ENCODE measurements around the gene MTMR10.

Gene MTMR10

GRCh38 chr15:30956216-30957124, 35.0 kb downstream of the MTMR10 start:
- TF ChIP-seq EZH2 (IDR thresholded peaks at IDR 0.05; ENCODE audit: borderline replicate concordance, low read depth, low read length, severe bottlenecking), result no peak
- TF ChIP-seq, protein P1, sequence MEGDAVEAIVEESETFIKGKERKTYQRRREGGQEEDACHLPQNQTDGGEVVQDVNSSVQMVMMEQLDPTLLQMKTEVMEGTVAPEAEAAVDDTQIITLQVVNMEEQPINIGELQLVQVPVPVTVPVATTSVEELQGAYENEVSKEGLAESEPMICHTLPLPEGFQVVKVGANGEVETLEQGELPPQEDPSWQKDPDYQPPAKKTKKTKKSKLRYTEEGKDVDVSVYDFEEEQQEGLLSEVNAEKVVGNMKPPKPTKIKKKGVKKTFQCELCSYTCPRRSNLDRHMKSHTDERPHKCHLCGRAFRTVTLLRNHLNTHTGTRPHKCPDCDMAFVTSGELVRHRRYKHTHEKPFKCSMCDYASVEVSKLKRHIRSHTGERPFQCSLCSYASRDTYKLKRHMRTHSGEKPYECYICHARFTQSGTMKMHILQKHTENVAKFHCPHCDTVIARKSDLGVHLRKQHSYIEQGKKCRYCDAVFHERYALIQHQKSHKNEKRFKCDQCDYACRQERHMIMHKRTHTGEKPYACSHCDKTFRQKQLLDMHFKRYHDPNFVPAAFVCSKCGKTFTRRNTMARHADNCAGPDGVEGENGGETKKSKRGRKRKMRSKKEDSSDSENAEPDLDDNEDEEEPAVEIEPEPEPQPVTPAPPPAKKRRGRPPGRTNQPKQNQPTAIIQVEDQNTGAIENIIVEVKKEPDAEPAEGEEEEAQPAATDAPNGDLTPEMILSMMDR (IDR thresholded peaks at IDR 0.05; ENCODE audit: borderline replicate concordance, extremely low read depth, low read length, poor library complexity, severe bottlenecking), result no peak
- no peak overlapping the region for H3K4me2 ChIP-seq (ENCODE audit: insufficient read depth, low read length)
- no peaks in the 10 kb centered on the region for H3K9me3 ChIP-seq (ENCODE audit: insufficient read depth, low read length, severe bottlenecking)
- H3K27ac ChIP-seq (ENCODE audit: low read length), result no peak overlapping the region
- H3K79me2 ChIP-seq (ENCODE audit: insufficient read depth, low read length), result no peaks in the 10 kb centered on the region
- DNase-seq (no peak), ATAC-seq (ENCODE audit: insufficient read depth, low read depth) (no peak)
- H4K20me1 ChIP-seq (ENCODE audit: insufficient read depth, low read length), result no peaks in the 10 kb centered on the region
- H3K9ac ChIP-seq (ENCODE audit: low read depth, low read length), result no peak overlapping the region
- H3K36me3 ChIP-seq (ENCODE audit: insufficient read depth, low read length), result peaks cover 73% of the 10 kb centered on the region
- no peak overlapping the region for H3K4me3 ChIP-seq (ENCODE audit: low read depth in 1 of 2, low read length in 2 of 2)
- no peak overlapping the region for H2AFZ ChIP-seq (ENCODE audit: low read depth, low read length)
- H3K27me3 ChIP-seq (ENCODE audit: insufficient read depth, low read length, poor library complexity), result no peaks in the 10 kb centered on the region
- peaks cover under 1% of the 10 kb centered on the region; the same call in 1 of the 2 replicates for H3K4me1 ChIP-seq (ENCODE audit: insufficient read depth, low read length)

DNA sequence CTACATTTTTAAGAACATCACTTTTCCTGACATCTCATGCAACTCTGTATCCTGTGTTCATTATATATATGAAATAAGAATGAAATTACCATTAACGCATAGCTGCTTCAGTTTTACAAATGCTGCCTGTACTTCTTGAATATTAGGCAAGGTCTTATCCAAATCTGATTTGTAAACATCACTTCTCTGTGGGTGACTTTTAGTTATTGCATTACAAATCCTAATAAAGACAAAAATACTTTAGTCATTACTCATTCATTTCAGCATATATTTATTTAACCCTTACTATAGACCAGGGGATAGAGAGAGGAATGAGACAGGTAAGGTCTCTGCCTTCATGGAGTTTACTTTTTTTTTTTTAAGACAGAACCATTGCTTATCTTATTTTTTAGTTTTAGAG, 36.8 kb downstream of the MTMR10 start:
- peaks cover 80% of the 10 kb centered on the region for H3K36me3 ChIP-seq (ENCODE audit: insufficient read depth, low read length)
- no peak overlapping the region for H3K4me2 ChIP-seq (ENCODE audit: insufficient read depth, low read length)
- no peak overlapping the region for H3K27ac ChIP-seq (ENCODE audit: low read length)
- ATAC-seq (ENCODE audit: insufficient read depth, low read depth) (no peak), DNase-seq (no peak)
- H3K9me3 ChIP-seq (ENCODE audit: insufficient read depth, low read length, severe bottlenecking), result no peaks in the 10 kb centered on the region
- no peak for TF ChIP-seq EZH2 (IDR thresholded peaks at IDR 0.05; ENCODE audit: borderline replicate concordance, low read depth, low read length, severe bottlenecking)
- TF ChIP-seq, protein P1 (IDR thresholded peaks at IDR 0.05; ENCODE audit: borderline replicate concordance, extremely low read depth, low read length, poor library complexity, severe bottlenecking), result no peak
- H4K20me1 ChIP-seq (ENCODE audit: insufficient read depth, low read length), result no peaks in the 10 kb centered on the region
- H3K79me2 ChIP-seq (ENCODE audit: insufficient read depth, low read length), result no peaks in the 10 kb centered on the region
- no peak overlapping the region for H3K4me3 ChIP-seq (ENCODE audit: low read depth in 1 of 2, low read length in 2 of 2)
- no peak overlapping the region for H3K9ac ChIP-seq (ENCODE audit: low read depth, low read length)
- no peak overlapping the region for H2AFZ ChIP-seq (ENCODE audit: low read depth, low read length)
- no peaks in the 10 kb centered on the region for H3K27me3 ChIP-seq (ENCODE audit: insufficient read depth, low read length, poor library complexity)
- H3K4me1 ChIP-seq (ENCODE audit: insufficient read depth, low read length), result no peaks in the 10 kb centered on the region

DNA sequence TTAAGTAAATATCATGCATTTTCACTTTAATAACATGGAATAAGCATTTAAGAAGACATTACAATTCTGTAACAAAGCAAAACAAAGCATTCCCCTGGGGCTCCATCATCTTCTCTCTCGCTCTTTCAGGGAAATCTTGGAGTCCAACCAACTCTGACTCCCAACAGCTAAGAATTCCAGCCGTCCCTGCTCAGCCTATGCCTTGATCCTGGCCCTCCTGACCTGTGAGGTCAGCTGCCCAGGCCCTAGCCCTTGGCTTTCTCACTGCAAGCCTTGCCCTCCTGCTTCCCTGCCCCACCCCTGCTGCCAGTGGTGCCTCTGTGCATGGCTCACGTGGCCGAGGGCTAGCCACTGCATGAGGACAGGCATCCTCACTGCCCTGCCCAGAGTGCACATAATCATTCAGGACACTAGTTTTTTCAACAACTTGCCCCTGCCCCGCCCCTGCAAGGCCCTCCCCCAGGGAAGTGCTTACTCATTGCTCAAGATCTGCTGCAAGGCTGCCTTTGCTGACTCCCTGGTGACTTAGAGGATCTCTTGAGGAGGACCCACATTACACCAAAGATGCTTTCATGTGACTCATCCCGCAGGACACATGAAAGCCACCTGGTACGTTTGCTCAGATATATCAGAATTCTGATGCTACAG, 37.6 kb downstream of the MTMR10 start:
- Histone ChIP-seq H4K20me1 (ENCODE audit: insufficient read depth, low read length) (no peaks in the 10 kb centered on the region), H3K27me3 (ENCODE audit: insufficient read depth, low read length, poor library complexity) (no peaks in the 10 kb centered on the region), H3K4me1 (ENCODE audit: insufficient read depth, low read length) (no peaks in the 10 kb centered on the region), H2AFZ (ENCODE audit: low read depth, low read length) (no peak overlapping the region), H3K9me3 (ENCODE audit: insufficient read depth, low read length, severe bottlenecking) (no peaks in the 10 kb centered on the region), H3K79me2 (ENCODE audit: insufficient read depth, low read length) (no peaks in the 10 kb centered on the region), H3K9ac (ENCODE audit: low read depth, low read length) (no peak overlapping the region), H3K36me3 (ENCODE audit: insufficient read depth, low read length) (peaks cover 80% of the 10 kb centered on the region), H3K4me3 (ENCODE audit: low read depth in 1 of 2, low read length in 2 of 2) (no peak overlapping the region), H3K4me2 (ENCODE audit: insufficient read depth, low read length) (no peak overlapping the region), H3K27ac (ENCODE audit: low read length) (no peak overlapping the region)
- TF ChIP-seq EZH2 (IDR thresholded peaks at IDR 0.05; ENCODE audit: borderline replicate concordance, low read depth, low read length, severe bottlenecking), result no peak
- TF ChIP-seq, protein P1 (IDR thresholded peaks at IDR 0.05; ENCODE audit: borderline replicate concordance, extremely low read depth, low read length, poor library complexity, severe bottlenecking), result no peak
- ATAC-seq (ENCODE audit: insufficient read depth, low read depth) (no peak), DNase-seq (no peak)

All from DND-41 (cell line).